Activated CD4-positive, alpha-beta T cell treated with anti-CD3 and anti-CD28 coated beads, Interleukin-2, amount 50 U/mL, for 4 hours (primary cell): ENCODE measurements around the gene RAB39A.
"Not testable (repeated sequence)": the region's sequence is repeated elsewhere in the genome, so short reads cannot be mapped to it uniquely, and the experiment has no call there.

Source experiments
- DNase-seq, 2 experiments: peaks; one replicate each; pipeline ENCODE4 v3.0.0-alpha.2; 2020

The RAB39A gene

GRCh38 chr11:107928046-107928766 is at the start of gene RAB39A:
RAB39A (plus strand) TSS chr11:107928448; CDS start chr11:107928569, 121 bp downstream.
- DNase-seq = peak; percentile 59 to 64

- DNase-seq = not testable (repeated sequence)
Measured at GRCh38 chr11:107881471-107881870, 46.8 kb upstream of the RAB39A start.

- no peak for DNase-seq
Measured at GRCh38 chr11:107882095-107882820, 46.0 kb upstream of the RAB39A start.

DNA sequence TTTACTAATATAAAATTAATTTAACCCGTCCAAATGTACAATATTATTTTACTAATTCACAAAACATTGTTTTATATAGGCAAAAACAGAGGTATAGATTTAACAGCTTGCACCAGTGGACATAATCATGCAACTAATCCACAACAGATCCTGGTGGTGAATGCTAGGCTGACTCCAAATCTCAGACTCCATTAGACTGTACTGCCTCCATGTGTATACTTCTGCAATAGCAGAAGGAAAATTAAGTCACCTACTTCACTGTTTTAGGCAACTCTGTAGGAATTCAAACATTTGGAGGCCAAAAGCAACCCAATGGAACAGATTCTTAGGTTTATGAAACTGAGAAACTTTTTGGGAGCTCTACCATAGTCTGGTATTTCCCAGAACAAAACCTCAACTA is 30.0 kb upstream of the RAB39A start:
- DNase-seq = no peak

DNA sequence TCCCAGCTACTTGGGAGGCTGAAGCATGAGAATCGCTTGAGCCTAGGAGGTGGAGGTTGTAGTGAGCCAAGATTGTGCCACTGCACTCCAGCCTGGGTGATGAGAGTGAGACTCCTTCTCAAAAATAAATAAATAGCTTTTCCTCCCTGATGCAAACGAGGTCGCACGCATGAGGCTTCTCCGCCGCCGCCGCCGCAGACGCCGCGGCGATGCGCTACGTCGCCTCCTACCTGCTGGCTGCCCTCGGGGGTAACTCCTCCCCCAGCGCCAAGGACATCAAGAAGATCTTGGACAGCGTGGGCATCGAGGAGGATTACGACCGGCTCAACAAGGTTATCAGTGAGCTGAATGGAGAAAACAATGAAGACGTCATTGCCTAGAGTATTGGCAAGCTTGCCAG is 20.0 kb upstream of the RAB39A start:
- no peak for DNase-seq

DNA sequence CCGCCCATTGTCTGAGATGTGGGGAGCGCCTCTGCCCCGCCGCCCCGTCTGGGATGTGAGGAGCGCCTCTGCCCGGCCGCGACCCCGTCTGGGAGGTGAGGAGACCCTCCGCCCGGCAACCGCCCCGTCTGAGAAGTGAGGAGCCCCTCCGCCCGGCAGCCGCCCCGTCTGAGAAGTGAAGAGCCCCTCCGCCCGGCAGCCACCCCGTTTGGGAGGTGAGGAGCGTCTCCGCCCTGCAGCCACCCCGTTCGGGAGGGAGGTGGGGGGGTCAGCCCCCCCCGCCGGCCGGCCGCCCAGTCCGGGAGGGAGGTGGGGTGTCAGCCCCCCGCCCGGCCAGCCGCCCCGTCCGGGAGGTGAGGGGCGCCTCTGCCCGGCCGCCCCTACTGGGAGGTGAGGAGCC is 15.8 kb upstream of the RAB39A start:
- not testable (repeated sequence) for DNase-seq

- DNase-seq = no peak
Measured at GRCh38 chr11:107915229-107915628, 13.0 kb upstream of the RAB39A start.

- peak in 1 of 2 experiments; percentile 17 for DNase-seq
Measured at GRCh38 chr11:107916671-107917241, 11.5 kb upstream of the RAB39A start.

GRCh38 chr11:107921997-107922396 is 6.3 kb upstream of the RAB39A start:
- DNase-seq = no peak

DNA sequence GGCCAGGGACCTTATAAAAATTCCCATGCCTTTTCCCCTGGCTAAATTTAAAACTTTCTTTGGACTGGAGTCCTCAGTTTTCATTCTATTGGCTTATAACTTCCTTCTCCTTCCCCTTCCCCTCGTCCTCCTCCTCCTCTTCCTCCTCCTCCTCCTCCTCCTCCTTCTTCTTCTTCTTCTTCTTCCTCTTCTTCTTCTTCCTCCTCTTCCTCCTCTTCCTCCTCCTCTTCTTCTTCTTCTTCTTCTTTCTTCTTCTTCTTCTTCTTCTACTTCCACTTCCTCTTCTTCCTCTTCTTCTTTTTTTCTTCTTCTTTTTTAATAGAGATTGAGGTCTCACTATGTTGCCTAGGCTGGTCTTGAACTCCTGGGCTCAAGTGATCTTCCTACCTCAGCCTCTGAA is 4.7 kb upstream of the RAB39A start:
- DNase-seq = not testable (repeated sequence)

GRCh38 chr11:107924306-107924705 is 3.9 kb upstream of the RAB39A start:
- DNase-seq = no peak

DNA sequence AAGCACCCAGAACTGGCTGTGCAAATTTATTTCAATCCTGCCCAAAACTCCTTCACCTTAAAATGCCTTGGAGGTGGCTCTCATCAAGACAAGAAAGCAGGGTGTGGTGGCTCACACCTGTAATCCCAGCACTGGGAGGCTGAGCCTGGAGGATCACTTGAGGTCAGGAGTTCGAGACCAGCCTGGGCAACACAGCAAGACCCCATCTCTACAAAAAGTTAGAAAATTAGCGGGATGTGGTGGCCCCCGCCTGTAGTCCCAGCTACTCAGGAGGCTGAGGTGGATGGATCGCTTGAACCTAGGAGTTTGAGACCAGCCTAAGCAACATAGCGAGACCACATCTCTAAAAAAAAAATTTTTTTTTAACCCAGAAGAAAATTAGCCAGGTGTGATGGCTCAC is 689 bp upstream of the RAB39A start:
- DNase-seq = no peak

DNA sequence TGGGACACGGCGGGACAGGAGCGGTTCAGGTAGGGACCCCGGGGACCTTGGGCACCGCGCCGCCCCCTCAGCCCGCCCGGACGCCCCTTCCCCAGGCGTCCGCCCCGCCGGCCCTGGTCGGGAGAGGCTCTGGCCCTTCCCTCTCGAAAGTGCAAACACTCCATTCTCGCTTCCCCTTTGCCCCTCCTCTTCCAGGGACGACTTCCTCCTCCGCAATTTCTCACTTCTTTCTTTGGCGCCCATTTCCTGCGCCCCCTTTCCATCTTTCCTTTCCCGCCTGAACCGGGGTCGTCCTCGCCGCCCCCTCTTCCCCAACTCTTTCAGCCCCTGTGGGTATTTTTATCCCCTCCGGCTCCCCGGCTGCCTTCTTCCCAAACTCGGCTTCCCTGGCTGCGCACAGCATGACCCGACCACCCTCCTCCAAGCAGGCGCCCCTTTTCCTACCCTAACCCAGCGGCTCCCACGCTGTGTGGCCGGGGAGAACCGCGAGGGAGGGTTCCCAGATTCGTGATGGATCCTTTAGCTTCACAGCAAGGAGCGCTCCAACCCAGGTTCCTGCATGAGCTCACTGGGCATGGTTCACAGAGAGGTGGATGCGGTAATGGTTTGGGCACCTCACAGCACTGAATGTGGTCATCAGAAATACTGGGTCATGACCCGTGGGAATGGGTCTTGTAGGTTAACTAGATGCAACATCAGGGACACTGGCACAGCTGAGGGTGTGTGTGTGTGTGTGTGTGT is 689 bp downstream of the RAB39A start:
- no peak for DNase-seq

GRCh38 chr11:107929611-107930200 is 1.5 kb downstream of the RAB39A start:
- DNase-seq = no peak

GRCh38 chr11:107931206-107931605 is 3.0 kb downstream of the RAB39A start:
- no peak for DNase-seq

- no peak for DNase-seq
Measured at GRCh38 chr11:107947904-107948303, 19.7 kb downstream of the RAB39A start.

DNA sequence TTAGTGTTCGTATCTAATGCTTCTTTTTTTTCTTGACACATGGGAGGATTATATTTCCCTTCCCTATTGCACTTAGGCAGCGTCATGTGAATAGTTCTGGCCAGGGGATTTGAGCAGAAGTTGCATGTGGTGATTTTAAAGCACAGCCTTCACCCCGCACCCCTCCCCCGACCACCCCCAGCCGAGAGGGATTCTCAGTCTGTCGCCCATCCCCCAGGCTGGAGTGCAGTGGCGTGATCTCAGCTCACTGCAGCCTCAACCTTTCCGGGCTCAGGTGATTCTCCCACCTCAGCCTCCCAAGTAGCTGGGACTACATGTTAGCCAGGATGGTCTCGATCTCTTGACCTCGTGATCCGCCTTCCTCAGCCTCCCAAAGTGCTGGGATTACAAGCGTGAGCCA is 20.1 kb downstream of the RAB39A start:
- DNase-seq = not testable (repeated sequence)

DNA sequence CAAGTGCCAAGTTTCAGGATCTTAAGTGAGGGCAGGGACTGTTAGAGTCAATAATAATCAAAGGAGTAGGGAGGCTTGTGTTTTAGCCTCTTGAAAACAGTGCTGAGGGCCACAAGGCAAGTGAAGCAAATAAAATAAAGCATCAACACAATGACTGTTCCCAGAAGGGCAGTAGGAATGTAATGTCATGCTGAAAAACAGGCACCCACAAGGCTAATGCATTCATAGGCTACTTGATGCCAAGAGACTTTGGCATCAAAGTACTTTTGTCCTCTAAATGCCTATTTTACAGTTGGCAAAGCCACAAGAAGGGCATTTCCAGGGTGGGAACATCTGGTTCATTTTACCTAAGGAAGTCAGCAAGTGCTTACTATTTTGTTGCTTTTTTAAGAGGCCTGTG is 22.9 kb downstream of the RAB39A start:
- no peak for DNase-seq

GRCh38 chr11:107953446-107953845 is 25.2 kb downstream of the RAB39A start:
- no peak for DNase-seq

DNA sequence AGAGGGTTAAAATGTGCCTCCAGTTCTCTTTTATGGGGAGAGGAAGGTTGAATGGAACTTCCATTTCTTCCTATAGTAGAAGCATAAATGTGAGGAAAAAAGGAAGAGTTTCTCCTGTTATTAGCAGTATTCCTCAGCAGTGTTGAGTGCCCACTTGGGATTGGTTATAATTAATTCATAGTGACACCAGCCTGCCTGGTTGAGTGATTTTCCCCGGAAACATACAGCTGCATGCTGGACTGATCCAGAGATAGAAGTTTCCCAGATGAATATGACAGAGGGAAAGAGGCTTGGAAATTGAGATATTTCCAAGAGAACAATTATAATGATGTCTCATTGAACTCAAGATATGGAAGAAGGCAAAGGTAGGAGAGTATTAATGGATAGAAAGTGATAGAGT is 28.3 kb downstream of the RAB39A start:
- DNase-seq = no peak

DNA sequence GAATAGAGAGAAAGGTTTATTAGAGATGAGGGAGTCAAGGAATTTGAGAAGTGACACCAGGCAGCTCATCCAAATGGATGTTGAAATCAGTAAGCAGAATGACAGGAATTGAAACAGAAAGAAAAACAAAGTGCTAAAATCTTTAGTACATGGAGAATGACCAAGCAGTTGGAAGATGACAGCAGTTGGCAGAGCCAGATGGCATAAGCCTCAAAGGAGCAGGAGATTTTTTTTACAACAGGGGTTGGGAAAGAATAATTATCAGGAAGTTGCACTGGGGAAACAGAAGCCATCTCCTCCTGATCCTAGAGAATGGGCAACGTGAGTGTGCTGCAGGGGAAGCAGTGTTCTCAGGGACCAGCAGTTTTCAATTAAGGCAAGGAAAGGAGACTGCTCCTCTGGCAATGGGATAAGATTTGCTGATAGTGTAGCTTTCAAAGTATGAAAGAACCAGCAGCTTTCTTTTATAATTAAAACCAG is 28.9 kb downstream of the RAB39A start:
- no peak for DNase-seq

GRCh38 chr11:107961480-107961879 is 33.2 kb downstream of the RAB39A start:
- DNase-seq = no peak

- no peak for DNase-seq
Measured at GRCh38 chr11:107962181-107962580, 33.9 kb downstream of the RAB39A start.
